ENCODE measurements around the gene SHROOM3.
A peak's percentile ranks its signal among the peaks of the same experiment; 100 is the strongest.
"Not testable (repeated sequence)": the region's sequence is repeated elsewhere in the genome, so short reads cannot be mapped to it uniquely, and the experiment has no call there.

Gene SHROOM3

GRCh38 chr4:76702440-76703122, 267.6 kb downstream of the SHROOM3 start:
- DNase-seq, result no peak

- no peak for DNase-seq
These were observed 268.1 kb downstream of the SHROOM3 start for GRCh38 chr4:76703123-76703490.

- DNase-seq, result no peak
These were observed 268.6 kb downstream of the SHROOM3 start for GRCh38 chr4:76703676-76704075.

- DNase-seq, result no peak
These were observed 269.3 kb downstream of the SHROOM3 start for GRCh38 chr4:76704133-76704881.

DNA sequence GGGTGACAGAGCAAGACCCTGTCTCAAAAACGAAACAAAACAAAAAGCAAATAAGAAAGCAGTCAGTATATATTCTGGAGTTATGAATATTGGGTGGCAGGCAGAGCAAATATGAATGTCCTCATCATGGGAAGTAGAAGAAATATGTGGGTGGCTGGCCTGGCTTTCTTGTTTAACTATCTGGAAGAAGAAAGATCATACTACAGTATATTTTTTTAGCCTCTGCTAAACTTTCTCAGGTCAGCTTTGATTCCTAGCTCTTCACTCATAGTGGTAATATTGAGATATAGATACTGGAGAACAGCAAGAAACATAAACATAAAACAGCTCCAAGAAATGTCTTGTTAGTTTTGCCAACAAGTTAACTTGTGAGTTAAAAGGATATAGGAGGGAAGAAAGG, 270.4 kb downstream of the SHROOM3 start:
- DNase-seq, result no peak

- DNase-seq, result no peak
These were observed 271.6 kb downstream of the SHROOM3 start for GRCh38 chr4:76706581-76706980.

DNA sequence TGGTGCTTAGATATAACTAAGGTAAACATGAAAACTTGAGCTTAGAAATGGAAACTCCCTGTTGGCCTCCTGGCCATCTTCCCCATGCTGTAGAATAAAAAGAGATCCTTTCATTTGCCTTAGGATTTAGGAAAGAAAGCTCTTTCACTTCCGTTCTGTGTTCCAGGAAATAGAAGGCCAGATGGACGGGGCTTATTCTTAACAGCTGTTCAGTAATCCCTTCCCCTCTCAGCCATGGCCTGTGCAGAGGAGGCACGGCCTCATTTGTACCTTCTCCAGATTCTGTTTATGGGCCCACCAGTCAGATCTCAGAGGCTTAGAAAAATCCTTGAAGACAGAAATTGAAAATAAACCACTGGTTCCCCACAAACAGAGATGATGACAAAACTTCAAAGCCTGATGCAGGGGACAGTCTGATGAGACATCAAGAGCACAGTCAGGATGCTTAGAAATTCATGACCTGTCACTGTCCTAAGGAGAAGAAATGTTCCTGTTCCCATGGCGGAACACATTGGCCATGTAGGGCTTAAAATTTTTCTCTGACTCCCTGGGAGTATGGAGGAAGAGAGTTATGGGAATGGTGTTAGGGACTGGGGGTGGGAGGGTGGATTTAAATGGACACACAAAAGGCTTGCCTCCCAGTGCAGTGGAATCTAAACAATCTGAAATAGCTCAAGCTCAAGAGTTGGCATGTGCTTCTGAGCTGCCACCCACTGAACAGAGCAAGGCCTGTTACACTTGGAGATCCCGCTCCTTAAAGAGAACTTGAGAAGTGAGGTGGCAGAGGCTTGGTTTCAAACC, 274.1 kb downstream of the SHROOM3 start:
- DNase-seq, result no peak

- no peak for DNase-seq
These were observed 274.7 kb downstream of the SHROOM3 start for GRCh38 chr4:76709772-76710090.

- DNase-seq, result no peak
These were observed 277.5 kb downstream of the SHROOM3 start for GRCh38 chr4:76712564-76712963.

DNA sequence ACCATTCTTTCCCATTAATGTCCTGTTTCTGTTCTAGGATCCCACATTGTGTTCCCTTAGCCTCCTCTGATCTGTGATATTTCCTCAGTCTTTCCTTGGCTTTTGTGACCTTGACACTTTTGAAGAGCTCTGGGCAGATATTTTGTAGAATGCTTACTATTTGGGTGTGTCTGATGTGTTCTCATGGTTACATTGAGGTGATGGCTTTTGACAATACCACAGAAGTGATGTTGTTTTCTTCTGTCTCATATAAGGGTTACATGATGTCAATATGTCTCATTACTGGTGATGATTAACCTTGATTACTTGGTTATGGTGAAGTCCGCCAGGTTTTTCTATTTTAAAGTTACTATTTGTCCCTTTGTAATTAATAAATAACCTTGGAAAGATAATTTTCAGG, 279.2 kb downstream of the SHROOM3 start:
- no peak for DNase-seq

DNA sequence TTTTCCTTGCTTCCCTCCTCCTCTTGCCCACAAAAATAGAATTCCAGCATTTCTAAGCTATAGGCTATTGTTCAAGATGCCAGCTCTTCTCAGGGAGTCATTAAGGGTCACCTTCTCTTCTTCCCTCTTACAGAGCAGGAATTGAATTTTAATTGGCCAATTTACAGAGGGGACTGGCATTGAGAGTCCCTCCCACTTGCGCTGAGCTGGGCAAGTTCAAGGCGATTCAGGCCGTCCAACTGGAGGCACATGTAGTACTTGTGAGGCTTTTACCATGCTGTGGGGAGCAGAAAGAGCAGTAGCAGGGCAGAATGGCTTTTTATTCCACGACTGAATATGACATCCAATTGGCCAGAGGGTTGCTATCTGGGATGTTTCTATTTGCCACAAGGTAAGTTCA, 281.0 kb downstream of the SHROOM3 start:
- no peak for DNase-seq

- no peak for DNase-seq
These were observed 281.6 kb downstream of the SHROOM3 start for GRCh38 chr4:76716658-76717057.

DNA sequence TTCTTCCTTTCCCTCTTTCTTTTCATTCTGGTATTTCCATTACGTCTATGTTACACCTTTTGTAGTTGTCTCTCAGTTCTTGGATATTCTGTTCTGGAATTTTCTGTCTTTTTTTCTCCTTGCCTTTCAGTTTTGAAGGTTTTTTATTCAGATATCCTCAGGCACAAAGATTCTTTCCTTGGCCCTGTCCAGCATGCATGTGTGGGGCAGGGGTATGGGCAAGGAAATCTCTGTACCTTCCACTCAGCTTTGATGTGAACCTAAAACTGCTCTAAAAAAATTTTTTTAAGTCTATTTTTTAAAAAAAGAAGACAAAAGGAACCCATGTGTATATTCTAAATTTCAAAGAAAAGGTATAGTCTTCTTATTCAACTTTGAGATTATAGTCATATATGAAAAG, 282.4 kb downstream of the SHROOM3 start:
- no peak for DNase-seq

DNA sequence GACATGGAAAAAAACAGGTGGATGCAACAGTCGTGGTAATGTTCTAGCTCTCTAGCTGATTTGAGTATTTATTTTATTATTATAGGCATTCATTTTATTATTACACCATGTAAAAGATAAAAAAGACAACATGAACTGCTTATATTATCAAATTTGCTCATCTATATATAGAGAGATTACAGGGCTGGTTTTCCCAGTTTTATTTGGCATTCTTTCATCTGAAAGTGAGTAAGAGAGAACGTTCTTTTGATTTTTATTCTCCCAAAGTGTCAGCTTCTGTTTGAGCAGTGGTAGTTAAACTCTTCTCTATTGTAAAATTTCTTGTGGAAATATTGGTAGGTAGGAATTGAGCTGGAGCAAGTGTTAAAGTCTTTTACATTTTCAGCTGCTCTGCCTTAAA, 283.0 kb downstream of the SHROOM3 start:
- no peak for DNase-seq

DNA sequence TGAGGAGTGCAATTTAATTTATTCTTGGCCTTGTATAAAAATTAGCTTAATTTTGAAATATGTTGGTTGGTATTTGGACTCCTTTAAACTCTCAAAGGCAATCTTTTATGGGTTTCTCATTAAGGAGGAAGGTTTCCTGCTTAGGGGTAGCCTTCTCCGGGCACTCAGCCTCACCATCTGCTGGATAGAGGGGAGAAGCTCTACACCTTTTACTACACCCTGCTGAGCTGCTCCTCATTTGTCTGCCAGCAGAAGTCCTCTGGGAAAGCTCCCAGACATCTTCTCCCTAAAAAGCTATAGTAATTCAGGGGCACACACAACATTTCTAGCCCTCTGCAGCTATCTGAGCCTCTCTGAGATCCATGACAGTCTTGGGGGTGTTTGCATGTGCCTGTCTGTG, 283.8 kb downstream of the SHROOM3 start:
- peak in 1 of 2 experiments; percentile 11 for DNase-seq

DNA sequence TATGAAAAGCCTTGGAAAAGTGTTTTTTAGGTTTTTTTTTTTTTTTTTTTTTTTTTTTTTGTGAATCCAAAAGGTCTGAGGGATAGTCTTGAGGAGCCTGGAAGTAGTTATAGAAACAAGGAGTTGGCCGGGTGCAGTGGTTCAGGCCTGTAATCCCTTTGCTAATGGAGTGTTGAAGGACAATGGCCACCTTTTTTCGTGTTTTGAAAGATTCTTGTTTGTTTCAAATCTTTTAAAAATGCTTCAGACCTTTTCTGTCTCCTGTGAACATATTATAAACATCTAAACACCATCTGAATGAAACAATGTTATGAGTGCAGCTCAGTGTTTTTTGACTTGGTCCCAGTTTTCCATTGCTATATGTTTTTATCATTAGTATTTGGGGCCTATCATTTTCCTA, 285.1 kb downstream of the SHROOM3 start:
- no peak for DNase-seq

DNA sequence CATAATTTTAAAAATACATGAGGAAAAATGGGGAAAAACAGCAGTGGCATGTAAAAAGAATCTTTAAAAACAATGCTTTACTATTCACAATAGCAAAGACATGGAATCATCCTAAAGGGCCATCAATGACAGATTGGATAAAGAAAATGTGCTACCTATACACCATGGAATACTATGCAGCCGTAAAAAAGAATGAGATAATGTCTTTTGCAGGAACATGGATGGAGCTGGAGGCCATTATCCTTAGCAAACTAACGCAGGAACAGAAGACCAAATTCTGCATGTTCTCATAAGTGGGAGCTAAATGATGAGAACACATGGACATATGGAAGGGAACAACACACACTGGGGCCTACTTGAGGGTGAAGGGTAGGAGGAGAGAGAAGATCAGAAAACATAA, 287.1 kb downstream of the SHROOM3 start:
- DNase-seq, result not testable (repeated sequence)

DNA sequence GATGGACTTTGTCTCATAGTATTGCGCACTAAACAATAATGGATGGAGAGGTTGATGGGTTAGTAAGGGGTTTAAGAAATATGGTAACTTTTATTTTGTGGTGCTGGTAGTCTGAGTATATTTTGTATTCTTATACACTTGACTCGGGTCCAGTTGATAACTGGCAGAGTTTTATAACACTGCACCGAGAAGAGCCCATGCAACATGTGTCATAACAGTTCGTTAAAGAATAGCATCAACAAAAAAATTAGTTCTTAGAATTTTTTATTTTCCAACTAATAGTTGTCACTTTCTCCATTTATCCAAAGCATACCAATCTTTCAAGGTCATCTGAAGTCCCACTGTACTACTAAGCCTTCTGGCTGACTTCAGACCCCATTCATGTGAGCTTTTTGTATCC, 287.8 kb downstream of the SHROOM3 start:
- DNase-seq, result no peak

- DNase-seq, result no peak
These were observed 288.3 kb downstream of the SHROOM3 start for GRCh38 chr4:76723373-76723772.

DNA sequence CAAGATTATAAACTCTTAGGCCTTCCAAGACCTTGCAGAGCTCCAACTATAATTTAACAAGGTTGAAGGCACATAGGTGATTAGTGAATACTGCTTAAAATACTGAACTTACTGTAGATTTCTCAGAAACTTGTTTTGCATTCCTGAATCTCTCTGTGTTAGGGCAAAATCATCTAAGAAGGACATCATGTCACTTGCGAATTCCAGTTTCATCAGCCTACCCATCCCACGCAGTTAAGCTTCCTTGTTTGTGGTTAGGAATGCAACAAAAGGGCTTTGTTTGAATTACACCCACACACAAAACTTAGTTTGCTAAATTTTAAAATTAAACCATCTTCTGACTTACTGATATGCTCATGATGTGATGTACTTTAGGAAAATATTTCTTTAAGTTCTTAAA, 288.9 kb downstream of the SHROOM3 start:
- no peak for DNase-seq

DNA sequence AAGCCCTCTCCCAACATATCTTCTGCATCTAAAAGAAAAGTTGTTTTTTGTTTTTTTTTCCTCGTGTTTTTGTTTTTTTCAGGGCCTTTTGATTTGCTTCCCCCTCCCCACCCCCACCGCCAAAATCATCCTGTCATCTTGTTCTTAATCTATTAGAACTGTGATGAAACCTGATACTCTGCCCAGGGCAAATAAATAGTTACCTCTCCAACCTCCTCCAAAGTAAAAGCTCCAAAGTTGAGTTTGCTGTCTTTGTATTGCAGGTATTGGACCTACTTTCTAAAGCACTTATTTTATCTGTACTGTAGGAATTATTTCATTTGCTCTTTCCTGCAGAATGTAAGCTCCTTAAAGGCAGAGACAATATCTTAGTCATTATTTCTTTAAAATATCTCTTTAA, 290.0 kb downstream of the SHROOM3 start:
- no peak for DNase-seq

- DNase-seq, result no peak
These were observed 291.1 kb downstream of the SHROOM3 start for GRCh38 chr4:76726176-76726575.

DNA sequence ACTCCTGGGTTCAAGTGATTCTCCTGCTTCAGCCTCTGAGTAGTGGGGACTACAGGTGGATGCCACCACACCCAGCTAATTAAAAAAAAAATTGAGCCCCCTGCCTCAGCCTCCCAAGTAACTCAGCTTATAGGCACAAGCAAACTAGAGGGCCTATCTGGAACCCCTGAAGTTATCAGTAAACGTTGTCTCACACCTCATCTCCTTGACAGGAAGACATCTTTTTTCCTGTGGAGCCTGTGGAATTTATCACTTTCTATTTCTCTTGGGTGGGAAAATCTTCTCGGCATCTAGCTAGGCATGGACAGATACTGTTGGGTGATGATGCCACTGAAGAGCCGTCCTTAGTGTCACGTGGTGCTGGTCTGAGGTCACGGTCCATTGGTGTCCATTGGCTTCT, 291.6 kb downstream of the SHROOM3 start:
- no peak for DNase-seq

- not testable (repeated sequence) for DNase-seq
These were observed 292.9 kb downstream of the SHROOM3 start for GRCh38 chr4:76727934-76728333.

All from cerebellar nuclear complex (tissue), 1 donor.